Small intestine (tissue), 7 donors: ENCODE measurements around the gene SNCAIP. TPM values are rescaled to one million over a fixed set of nuclear protein-coding genes. Genes with fewer than 3 reads are reported as not detected.

Experiments used
- DNase-seq, 2 donors: peaks; one replicate each; pipeline versions ENCODE4 v3.0.0 to v3.0.0-alpha.2; 2013
- FAIRE-seq: peaks from 2 replicates; lab custom pipeline; 2012; peaks lifted over from hg19 to GRCh38; lab: Jason Lieb, UNC
- H3K27ac ChIP-seq, 3 donors: one replicate each; pipeline ENCODE4 v1.5.1; 2013; ENCODE audit warnings: low read length in 2 of 3, mild to moderate bottlenecking in 2 of 3, control low read depth in 1 of 3, inconsistent platforms in 1 of 3, low read depth in 1 of 3, moderate library complexity in 1 of 3
- H3K27me3 ChIP-seq, 3 donors: one replicate each; pipeline ENCODE4 v1.6.1; 2013; ENCODE audit warnings: low read length in 3 of 3, inconsistent platforms in 1 of 3; ENCODE audit not compliant: control insufficient read depth in 3 of 3, insufficient read depth in 3 of 3
- H3K36me3 ChIP-seq, 3 donors: one replicate each; pipeline ENCODE4 v1.6.1; 2013; ENCODE audit warnings: low read length in 3 of 3, inconsistent platforms in 1 of 3, low read depth in 1 of 3, mild to moderate bottlenecking in 1 of 3, moderate library complexity in 1 of 3; ENCODE audit not compliant: control insufficient read depth in 3 of 3, insufficient read depth in 2 of 3
- H3K4me1 ChIP-seq, 3 donors: one replicate each; pipeline ENCODE4 v1.6.1; 2013; ENCODE audit warnings: low read length in 2 of 3, inconsistent platforms in 1 of 3, low read depth in 1 of 3, mild to moderate bottlenecking in 1 of 3, moderate library complexity in 1 of 3; ENCODE audit not compliant: control insufficient read depth in 3 of 3, insufficient read depth in 2 of 3
- H3K4me3 ChIP-seq, 3 donors: one replicate each; pipeline ENCODE4 v1.5.1; 2013; ENCODE audit warnings: low read length in 3 of 3, control low read depth in 1 of 3, inconsistent platforms in 1 of 3, low read depth in 1 of 3, mild to moderate bottlenecking in 1 of 3, moderate library complexity in 1 of 3
- H3K9me3 ChIP-seq, 2 donors: one replicate each; pipeline ENCODE4 v1.6.1; 2013; ENCODE audit warnings: low read depth in 1 of 2, low read length in 1 of 2; ENCODE audit not compliant: control insufficient read depth in 2 of 2, insufficient read depth in 1 of 2
- WGBS, 3 donors: extraction: QIAGEN DNeasy Blood & Tissue Kit; methylation state at CpG; one replicate each; pipeline ENCODE4 v1.1.7; 2013; 5-methylcytosine and 5-hydroxymethylcytosine counted together
- polyA plus RNA-seq, 4 donors: library from polyadenylated mRNA; stranded (reverse) in 3 of 4; unstranded in 1 of 4; fragments of 200-250 nt in 3 of 4; fragments of 120-200 nt in 1 of 4; gene quantifications; one replicate each; pipeline versions ENCODE4 v1.2.1 to v1.2.3, GENCODE V29; 2013
- donor health status: healthy with polysubstance abuse.
- donor health status: control.
- donor health status: control.
- donor health status: Bipolar disorder and iron deficiency.
- donor health status: healthy.

SNCAIP gene
- polyA plus RNA-seq, 4 donors = 0.54 to 5.3 (median 1.1) TPM; not detected in 1

GRCh38 chr5:122465994-122466393 is 154.0 kb downstream of the SNCAIP start:
- Histone ChIP-seq H3K27ac (no peak overlapping the region), H3K4me1 (peaks cover 0 to 10% (median 3%) of the 10 kb centered on the region in 3 donors), H3K9me3 (no peaks in the 10 kb centered on the region), H3K36me3 (peaks cover 0 to 2% (median 0%) of the 10 kb centered on the region in 3 donors), H3K27me3 (no peaks in the 10 kb centered on the region), H3K4me3 (no peak overlapping the region)
- WGBS, 3 donors = 79 to 89% (median 81%) methylated on average over 4 of the region's 4 CpGs
- FAIRE-seq (no peak), DNase-seq (no peak)

GRCh38 chr5:122468351-122469116 is 156.5 kb downstream of the SNCAIP start:
- Histone ChIP-seq H3K36me3 (peaks cover 0 to 2% (median 0%) of the 10 kb centered on the region in 3 donors), H3K4me1 (peaks cover 0 to 10% (median 5%) of the 10 kb centered on the region in 3 donors), H3K4me3 (no peak overlapping the region), H3K27ac (peak overlapping the region in 2 of 3 donors; percentile 63 to 64), H3K27me3 (no peaks in the 10 kb centered on the region), H3K9me3 (no peaks in the 10 kb centered on the region)
- FAIRE-seq (no peak), DNase-seq (no peak)
- 77 to 83% (median 81%) methylated on average over 2 of the region's 2 CpGs for WGBS, 3 donors

- peak; percentile 82 to 94 for DNase-seq
- H3K27ac ChIP-seq = peak overlapping the region; percentile 57 to 64 (median 63)
- 19 to 58% (median 49%) methylated on average over 5 of the region's 5 CpGs for WGBS, 3 donors
Measured at GRCh38 chr5:122469384-122469919, 157.4 kb downstream of the SNCAIP start.

GRCh38 chr5:122470365-122470764 is 158.3 kb downstream of the SNCAIP start:
- H3K27me3 ChIP-seq = no peaks in the 10 kb centered on the region
- peaks cover 0 to 10% (median 7%) of the 10 kb centered on the region in 3 donors for H3K4me1 ChIP-seq
- DNase-seq = peak in 1 of 2 donors; percentile 22
- no peaks in the 10 kb centered on the region for H3K36me3 ChIP-seq
- 10 to 40% (median 26%) methylated on average over 2 of the region's 2 CpGs for WGBS, 3 donors
- no peaks in the 10 kb centered on the region for H3K9me3 ChIP-seq
- H3K27ac ChIP-seq = peak overlapping the region in 1 of 3 donors; percentile 44
- H3K4me3 ChIP-seq = no peak overlapping the region
- FAIRE-seq = no peak

More at GRCh38 chr5:122469384-122469919, 157.4 kb downstream of the SNCAIP start:
- Histone ChIP-seq H3K4me1 (peaks cover 0 to 10% (median 7%) of the 10 kb centered on the region in 3 donors), H3K36me3 (no peaks in the 10 kb centered on the region), H3K4me3 (no peak overlapping the region), H3K9me3 (no peaks in the 10 kb centered on the region), H3K27me3 (no peaks in the 10 kb centered on the region)
- peak; percentile 61 for FAIRE-seq

GRCh38 chr5:122471031-122471751 is 159.2 kb downstream of the SNCAIP start:
- peak overlapping the region in 1 of 3 donors; percentile 44 for H3K27ac ChIP-seq
- H3K36me3 ChIP-seq = no peaks in the 10 kb centered on the region
- FAIRE-seq (no peak), DNase-seq (no peak)
- no peaks in the 10 kb centered on the region for H3K9me3 ChIP-seq
- H3K4me3 ChIP-seq = no peak overlapping the region
- no peaks in the 10 kb centered on the region for H3K27me3 ChIP-seq
- peaks cover 0 to 10% (median 7%) of the 10 kb centered on the region in 3 donors for H3K4me1 ChIP-seq
- WGBS, 3 donors = 78 to 84% (median 78%) methylated on average over 9 of the region's 9 CpGs

GRCh38 chr5:122471752-122472061 is 159.7 kb downstream of the SNCAIP start:
- Histone ChIP-seq H3K9me3 (no peaks in the 10 kb centered on the region), H3K36me3 (no peaks in the 10 kb centered on the region), H3K4me1 (peaks cover 0 to 10% (median 7%) of the 10 kb centered on the region in 3 donors), H3K27ac (peak overlapping the region in 1 of 3 donors; percentile 43), H3K27me3 (no peaks in the 10 kb centered on the region), H3K4me3 (no peak overlapping the region)
- DNase-seq = no peak
- 88 to 95% (median 89%) methylated on average over 5 of the region's 5 CpGs for WGBS, 3 donors
- FAIRE-seq = no peak

GRCh38 chr5:122473138-122473843 is 161.3 kb downstream of the SNCAIP start:
- no peaks in the 10 kb centered on the region for H3K36me3 ChIP-seq
- peaks cover 0 to 10% (median 7%) of the 10 kb centered on the region in 3 donors for H3K4me1 ChIP-seq
- no peak overlapping the region for H3K4me3 ChIP-seq
- DNase-seq (peak in 1 of 2 donors; percentile 22), FAIRE-seq (no peak)
- H3K27ac ChIP-seq = peak overlapping the region in 1 of 3 donors; percentile 11
- no peaks in the 10 kb centered on the region for H3K9me3 ChIP-seq
- WGBS, 3 donors = 88 to 92% (median 90%) methylated on average over 5 of the region's 5 CpGs
- no peaks in the 10 kb centered on the region for H3K27me3 ChIP-seq

GRCh38 chr5:122473941-122474340 is 161.9 kb downstream of the SNCAIP start:
- Histone ChIP-seq H3K36me3 (no peaks in the 10 kb centered on the region), H3K27ac (no peak overlapping the region), H3K27me3 (no peaks in the 10 kb centered on the region), H3K4me1 (peaks cover 0 to 10% (median 7%) of the 10 kb centered on the region in 3 donors), H3K9me3 (no peaks in the 10 kb centered on the region), H3K4me3 (no peak overlapping the region)
- DNase-seq = peak in 1 of 2 donors; percentile 62
- no peak for FAIRE-seq
- WGBS, 3 donors = 19 to 64% (median 38%) methylated on average over 1 to 3 of the region's 4 CpGs
